Lower leg skin (tissue), 3 donors: Measurements from ENCODE around the gene GPC5.

Source experiments
- POLR2A ChIP-seq, 2 donors: fragments of 450-650 bp; IDR thresholded peaks; one replicate each; pipeline ENCODE4 v1.6.1; 2016 to 2017; ENCODE audit warnings: antibody characterized with exemption in 2 of 2, mild to moderate bottlenecking in 1 of 2, moderate library complexity in 1 of 2
- TF ChIP-seq, protein P1 (sequence below), 3 donors: fragments of 450-650 bp; IDR thresholded peaks; one replicate each; pipeline ENCODE4 v1.5.1; 2016; ENCODE audit warnings: antibody characterized with exemption in 3 of 3, mild to moderate bottlenecking in 3 of 3, moderate library complexity in 2 of 3

DNA sequence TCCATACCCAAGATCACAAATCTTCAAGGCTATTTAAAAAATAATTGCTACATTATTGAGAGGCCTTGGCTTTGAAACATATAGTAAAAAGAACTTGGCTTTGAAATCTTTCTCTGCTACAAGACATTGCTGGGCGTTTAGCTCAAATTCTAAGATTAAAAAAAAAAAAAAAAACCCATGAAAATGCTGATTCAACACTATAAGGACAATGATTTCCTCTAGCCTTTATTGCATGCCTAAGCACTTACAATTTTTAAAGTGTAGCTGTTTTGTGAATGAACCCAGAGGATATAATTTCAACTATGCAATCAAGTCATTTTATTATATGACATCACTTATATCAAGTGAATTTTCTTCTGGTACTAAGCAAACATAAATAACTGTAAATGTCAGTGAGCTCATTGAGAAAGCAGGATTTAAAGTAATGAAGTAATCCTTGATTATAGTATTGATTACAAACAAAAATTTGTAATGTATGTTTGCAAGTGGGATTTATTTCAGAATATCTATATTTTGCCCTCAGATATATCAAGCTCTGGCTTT lies 1488.2 kb downstream of the GPC5 start:
- TF ChIP-seq, protein P1, sequence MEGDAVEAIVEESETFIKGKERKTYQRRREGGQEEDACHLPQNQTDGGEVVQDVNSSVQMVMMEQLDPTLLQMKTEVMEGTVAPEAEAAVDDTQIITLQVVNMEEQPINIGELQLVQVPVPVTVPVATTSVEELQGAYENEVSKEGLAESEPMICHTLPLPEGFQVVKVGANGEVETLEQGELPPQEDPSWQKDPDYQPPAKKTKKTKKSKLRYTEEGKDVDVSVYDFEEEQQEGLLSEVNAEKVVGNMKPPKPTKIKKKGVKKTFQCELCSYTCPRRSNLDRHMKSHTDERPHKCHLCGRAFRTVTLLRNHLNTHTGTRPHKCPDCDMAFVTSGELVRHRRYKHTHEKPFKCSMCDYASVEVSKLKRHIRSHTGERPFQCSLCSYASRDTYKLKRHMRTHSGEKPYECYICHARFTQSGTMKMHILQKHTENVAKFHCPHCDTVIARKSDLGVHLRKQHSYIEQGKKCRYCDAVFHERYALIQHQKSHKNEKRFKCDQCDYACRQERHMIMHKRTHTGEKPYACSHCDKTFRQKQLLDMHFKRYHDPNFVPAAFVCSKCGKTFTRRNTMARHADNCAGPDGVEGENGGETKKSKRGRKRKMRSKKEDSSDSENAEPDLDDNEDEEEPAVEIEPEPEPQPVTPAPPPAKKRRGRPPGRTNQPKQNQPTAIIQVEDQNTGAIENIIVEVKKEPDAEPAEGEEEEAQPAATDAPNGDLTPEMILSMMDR (IDR thresholded peaks at IDR 0.05): no peak
- TF ChIP-seq POLR2A (IDR thresholded peaks at IDR 0.05): no peak
